ENCODE results near the gene MAMLD1.

MAMLD1 gene

DNA sequence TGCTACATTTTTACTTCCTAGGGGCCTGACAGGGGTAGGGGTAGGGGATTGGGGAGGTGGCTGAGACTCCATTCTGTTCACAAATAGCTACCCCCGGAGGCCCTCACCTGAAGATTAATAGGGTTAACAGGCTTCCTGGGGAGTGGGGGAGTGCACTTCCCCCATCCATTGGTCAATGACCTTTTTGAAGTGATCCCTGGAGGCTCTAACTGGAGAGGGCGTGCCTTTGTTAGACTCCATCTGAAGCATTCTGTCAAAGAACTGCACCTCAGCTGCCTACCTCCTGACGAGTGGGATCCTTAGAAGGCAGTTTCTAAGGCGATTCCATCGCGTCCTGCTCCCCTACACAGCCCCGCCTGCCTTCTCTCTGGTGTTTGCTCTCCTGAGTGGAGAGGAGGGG is 195.3 kb downstream of the MAMLD1 start (continued):
- TF ChIP-seq, protein P1, sequence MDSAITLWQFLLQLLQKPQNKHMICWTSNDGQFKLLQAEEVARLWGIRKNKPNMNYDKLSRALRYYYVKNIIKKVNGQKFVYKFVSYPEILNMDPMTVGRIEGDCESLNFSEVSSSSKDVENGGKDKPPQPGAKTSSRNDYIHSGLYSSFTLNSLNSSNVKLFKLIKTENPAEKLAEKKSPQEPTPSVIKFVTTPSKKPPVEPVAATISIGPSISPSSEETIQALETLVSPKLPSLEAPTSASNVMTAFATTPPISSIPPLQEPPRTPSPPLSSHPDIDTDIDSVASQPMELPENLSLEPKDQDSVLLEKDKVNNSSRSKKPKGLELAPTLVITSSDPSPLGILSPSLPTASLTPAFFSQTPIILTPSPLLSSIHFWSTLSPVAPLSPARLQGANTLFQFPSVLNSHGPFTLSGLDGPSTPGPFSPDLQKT (IDR thresholded peaks at IDR 0.05; ENCODE audit: borderline replicate concordance, low read depth, low read length), result no peak
- TF ChIP-seq BCL6B (tag by site-specific recombination; IDR thresholded peaks at IDR 0.05) (no peak), ZNF10 (tag by site-specific recombination; IDR thresholded peaks at IDR 0.05) (no peak), HOXD13 (CRISPR knock-in tag; IDR thresholded peaks at IDR 0.05; ENCODE audit: borderline replicate concordance) (no peak), ZFP37 (tag by site-specific recombination; IDR thresholded peaks at IDR 0.05) (no peak)

Measured in HEK293 (cell line).